GM18508 (cell line): ENCODE measurements around the gene GATA5.

Experiments
- ATAC-seq: cut with Tn5 transposase; IDR thresholded peaks from one replicate; pipeline ENCODE4 v1.9.1; 2021; ENCODE audit warnings: moderate number of reproducible peaks; ENCODE audit not compliant: insufficient read depth, unreplicated experiment

The GATA5 gene

GRCh38 chr20:62475027-62475771 is 596 bp downstream of the GATA5 start:
- ATAC-seq, result no peak

DNA sequence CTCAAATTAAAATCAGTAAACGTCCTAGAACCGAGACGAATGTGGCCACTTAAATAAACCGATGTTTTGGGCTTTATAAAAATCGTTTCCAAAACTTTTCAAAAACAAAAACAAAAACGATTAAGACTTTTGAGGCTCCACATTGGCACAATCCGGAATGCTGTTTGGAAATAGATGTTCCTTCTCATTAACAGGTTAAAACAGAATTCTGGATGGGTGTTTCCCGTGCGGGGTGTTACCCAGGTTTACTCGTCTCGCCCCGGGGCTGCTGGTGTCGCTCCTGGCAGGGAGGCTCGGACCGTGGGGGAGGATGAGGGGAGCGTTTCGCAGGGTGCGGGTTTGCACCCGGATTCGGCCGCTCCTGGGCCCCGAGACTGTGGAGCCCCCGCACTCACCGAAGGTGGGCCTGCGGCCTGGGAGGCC is 1.2 kb downstream of the GATA5 start:
- ATAC-seq, result no peak

- ATAC-seq, result no peak
These were observed 1.8 kb downstream of the GATA5 start for GRCh38 chr20:62473717-62474603.

- ATAC-seq, result no peak
These were observed 2.7 kb downstream of the GATA5 start for GRCh38 chr20:62472941-62473585.

DNA sequence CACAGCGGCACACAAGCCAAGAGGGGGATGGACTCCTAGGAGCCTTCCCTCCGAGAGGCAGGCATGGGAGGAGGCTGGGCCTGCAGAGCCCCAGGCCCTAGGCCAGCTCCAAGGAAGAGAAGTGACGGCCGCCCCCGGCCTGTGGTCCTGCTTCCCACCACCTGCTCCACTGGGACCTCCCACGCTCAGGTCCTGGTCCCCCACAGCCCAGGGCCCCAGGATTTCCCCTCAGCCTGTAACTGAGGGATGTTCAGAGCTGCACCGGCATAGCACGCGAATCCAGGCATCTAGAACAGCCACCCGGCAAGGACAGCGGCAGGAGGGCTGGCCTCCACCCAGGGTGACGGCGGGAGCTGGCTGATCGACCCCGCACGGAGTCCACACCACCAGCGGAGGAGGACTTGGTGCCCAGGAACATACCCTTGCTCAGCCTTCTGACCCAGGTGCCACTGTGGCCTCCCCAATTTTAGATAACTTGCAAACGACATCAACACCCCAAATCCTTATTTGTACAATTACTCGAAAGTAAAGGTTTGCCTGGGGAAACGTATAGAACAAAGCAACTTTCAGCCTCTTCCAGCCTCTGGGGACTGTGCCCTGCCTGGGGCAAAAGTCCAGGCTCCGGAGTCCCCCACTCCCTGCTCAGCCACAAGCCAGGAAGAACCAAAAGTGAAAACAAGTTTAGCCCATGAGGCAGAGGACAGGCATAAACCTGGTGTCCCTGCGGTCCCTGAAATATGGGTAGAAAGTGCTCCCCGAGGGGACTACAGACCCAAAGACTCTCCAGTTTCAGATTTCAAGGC is 3.5 kb downstream of the GATA5 start:
- no peak for ATAC-seq

DNA sequence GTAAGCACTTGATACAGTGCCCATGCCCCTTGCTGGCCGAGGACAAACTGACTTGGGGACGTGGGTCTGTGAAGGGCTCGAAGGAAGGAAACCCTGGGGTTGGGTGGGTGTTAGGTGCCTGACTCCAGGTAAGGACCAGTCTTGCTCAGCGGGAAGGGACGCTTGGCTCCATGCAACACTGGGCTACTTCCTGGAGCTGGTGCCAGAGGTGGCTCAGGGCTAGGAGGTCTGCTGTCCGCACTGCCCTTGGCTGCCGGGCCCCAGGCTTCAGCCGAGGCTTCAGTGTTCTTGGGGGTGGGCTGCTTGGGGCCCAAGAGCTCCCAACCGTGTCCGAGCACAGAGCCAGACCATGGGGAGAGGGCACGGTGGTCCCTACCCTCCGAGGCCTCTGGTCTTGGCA is 5.3 kb downstream of the GATA5 start:
- no peak for ATAC-seq

GRCh38 chr20:62470001-62470400 is 5.8 kb downstream of the GATA5 start:
- no peak for ATAC-seq

GRCh38 chr20:62469352-62469751 is 6.4 kb downstream of the GATA5 start:
- ATAC-seq, result no peak

GRCh38 chr20:62466806-62467537 is 8.8 kb downstream of the GATA5 start:
- ATAC-seq, result no peak

GRCh38 chr20:62466072-62466760 is 9.6 kb downstream of the GATA5 start:
- ATAC-seq, result no peak

DNA sequence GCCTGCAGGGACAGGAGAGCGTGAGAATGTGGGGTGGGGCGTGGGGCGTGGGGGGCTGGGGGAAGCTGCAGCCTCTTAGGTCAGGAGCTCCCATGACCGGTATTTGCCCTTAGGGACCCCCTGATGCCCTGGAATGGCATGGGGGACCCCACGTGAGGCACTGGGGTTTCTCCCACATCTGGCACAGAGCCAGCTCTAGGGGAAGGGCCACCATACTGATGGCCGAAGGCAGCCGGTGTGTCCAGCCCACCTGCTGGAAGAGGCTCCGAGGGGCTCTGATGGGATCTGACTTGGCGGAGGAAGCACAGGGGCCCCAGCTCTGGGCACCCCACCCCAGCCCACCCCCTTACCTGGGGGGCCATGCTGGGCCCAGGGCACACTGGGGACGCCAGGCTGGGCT is 10.8 kb downstream of the GATA5 start:
- ATAC-seq, result no peak

DNA sequence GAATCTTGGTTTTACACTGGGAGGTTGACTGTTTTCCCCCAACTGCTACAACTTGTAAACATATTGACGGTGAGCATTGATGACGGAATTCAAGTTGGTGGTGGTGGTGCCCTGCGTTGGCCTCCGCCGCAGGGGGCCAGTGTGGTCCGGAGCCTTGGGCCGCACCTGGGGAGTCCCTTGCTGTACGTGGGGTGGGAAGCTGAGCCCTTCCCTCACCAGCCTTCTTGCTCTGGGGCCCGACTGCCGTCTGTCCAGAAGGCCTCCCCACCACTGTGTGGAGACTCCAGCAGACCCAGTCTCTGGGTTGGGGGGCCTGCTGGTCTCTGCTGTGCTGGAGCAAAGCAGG is 11.4 kb downstream of the GATA5 start:
- no peak for ATAC-seq

GRCh38 chr20:62463651-62464424 is 12.0 kb downstream of the GATA5 start:
- no peak for ATAC-seq

GRCh38 chr20:62462976-62463592 is 12.7 kb downstream of the GATA5 start:
- ATAC-seq, result no peak

GRCh38 chr20:62461834-62462233 is 14.0 kb downstream of the GATA5 start:
- no peak for ATAC-seq

DNA sequence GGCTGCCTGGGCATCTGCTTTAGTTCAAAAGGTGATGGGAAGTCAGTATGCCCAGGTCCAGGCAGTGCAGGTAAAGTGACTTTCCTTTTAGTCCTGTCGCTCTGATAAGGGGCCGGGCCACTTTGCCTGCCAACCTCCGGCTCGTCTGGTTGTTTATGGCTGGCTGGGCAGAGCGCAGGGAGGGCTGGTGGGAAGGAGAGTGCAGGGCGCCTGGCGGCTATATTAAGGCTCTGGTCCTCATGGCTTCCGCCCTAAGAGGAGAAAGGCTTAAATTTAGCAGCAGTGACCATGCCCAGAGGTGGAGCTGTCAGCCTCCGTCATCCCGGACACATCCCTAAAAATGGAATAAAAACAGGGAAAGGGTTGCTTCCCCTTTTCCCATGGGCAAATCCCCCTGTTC is 14.6 kb downstream of the GATA5 start:
- ATAC-seq, result no peak

- no peak for ATAC-seq
These were observed 15.1 kb downstream of the GATA5 start for GRCh38 chr20:62460678-62461077.

DNA sequence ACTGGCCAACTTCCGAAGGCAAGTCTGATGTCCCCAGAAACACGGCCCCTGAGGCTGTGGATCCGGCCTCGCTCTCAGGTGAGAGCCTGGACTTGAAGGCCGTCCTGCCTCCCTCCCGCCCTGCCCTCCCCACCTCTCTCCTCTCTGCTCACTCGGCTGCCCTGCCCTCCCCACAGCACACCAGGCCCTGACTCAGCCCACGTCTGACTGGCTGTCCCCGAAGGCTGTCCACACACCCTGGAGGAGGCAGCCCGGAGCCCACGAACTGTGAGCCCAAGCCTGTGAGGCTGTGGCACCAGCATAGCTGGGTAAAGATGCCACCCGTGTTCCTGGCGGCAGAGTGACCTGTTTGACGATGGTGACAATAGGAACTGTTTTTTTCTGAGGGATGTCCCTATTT is 16.3 kb downstream of the GATA5 start:
- ATAC-seq, result no peak
